Activated CD8-positive, alpha-beta memory T cell treated with anti-CD3 and anti-CD28 coated beads, Interleukin-2, amount 50 U/mL, for 4 hours (primary cell): ENCODE data around the gene ZFP3.
"Not testable (repeated sequence)": the region's sequence is repeated elsewhere in the genome, so short reads cannot be mapped to it uniquely, and the experiment has no call there.

Experiments
- DNase-seq: peaks from one replicate; pipeline ENCODE4 v3.0.0-alpha.2; 2020

The ZFP3 gene

GRCh38 chr17:5139458-5139732 lies 61.1 kb downstream of the ZFP3 start:
- DNase-seq: no peak

- not testable (repeated sequence) for DNase-seq
Observed at GRCh38 chr17:5142877-5143276, 64.6 kb downstream of the ZFP3 start.
